Heart left ventricle (tissue), 13 donors: Measurements from ENCODE around the gene TMEM267.

Experiments
- POLR2A ChIP-seq, 2 donors: fragments of 450-650 bp; IDR thresholded peaks; one replicate each; pipeline ENCODE4 v1.6.1; 2017; ENCODE audit warnings: antibody characterized with exemption in 2 of 2, mild to moderate bottlenecking in 2 of 2, moderate library complexity in 2 of 2
- TF ChIP-seq, protein P1 (sequence below), 12 donors: fragments of 200-600 bp; sonication (generic) in 4 of 12; IDR thresholded peaks; one replicate each; pipeline versions ENCODE4 v1.5.0 to v1.8.0; 2018 to 2022; ENCODE audit warnings: antibody characterized with exemption in 12 of 12, mild to moderate bottlenecking in 5 of 12
- donor health status: ischemic (EF 13 %, LVEDD 7.1; RV severe dilation, severe dysfunction).
- donor health status: DM: no; HTN: yes; CAD: no.
- donor health status: DM: no; HTN: no; CAD: no.
- donor health status: ischemic (EF 25% LVEDD 6.9; RV normal size, moderate dysfunction).
- donor health status: ischemic (EF 25% LVEDD 5.7; RV mildly dilated, moderate dysfunction).
- donor health status: ischemic (EF 35%, LVEDD 5.7; RV mildly dilated, moderate dysfunction).
- donor health status: nonischemic (EF 11% LVEDD 7.7; RV severe dilation, severe dysfunction).
- donor health status: DM: yes; HTN: yes; CAD: no.
- donor health status: PGD.
- donor health status: ischemic (EF 29% LVEDD 5.4; RV normal size, mild dysfunction).
- donor health status: nonischemic (EF 23%, LVEDD 6.1; RV moderate dilation, normal function).

DNA sequence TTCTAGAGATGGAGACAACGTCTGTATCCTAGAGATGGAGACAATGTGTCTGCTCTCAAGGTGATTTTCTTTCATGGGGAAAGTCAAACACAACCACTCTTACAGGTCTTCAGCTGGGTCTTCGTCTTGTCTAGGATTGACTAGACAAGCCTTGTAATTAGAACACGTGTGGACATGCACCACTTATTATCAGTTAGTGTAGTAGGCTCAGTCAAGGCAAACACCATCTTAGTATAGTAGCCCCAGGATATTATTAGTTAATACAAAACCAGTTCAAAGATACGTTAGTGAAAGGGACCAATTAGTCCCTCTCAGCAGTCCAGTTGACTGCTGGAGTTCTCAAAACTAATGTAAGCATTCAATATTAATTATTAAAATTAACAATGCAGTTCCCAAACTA is 56.4 kb downstream of the TMEM267 start:
- TF ChIP-seq POLR2A (IDR thresholded peaks at IDR 0.05) = no peak
- TF ChIP-seq, protein P1, sequence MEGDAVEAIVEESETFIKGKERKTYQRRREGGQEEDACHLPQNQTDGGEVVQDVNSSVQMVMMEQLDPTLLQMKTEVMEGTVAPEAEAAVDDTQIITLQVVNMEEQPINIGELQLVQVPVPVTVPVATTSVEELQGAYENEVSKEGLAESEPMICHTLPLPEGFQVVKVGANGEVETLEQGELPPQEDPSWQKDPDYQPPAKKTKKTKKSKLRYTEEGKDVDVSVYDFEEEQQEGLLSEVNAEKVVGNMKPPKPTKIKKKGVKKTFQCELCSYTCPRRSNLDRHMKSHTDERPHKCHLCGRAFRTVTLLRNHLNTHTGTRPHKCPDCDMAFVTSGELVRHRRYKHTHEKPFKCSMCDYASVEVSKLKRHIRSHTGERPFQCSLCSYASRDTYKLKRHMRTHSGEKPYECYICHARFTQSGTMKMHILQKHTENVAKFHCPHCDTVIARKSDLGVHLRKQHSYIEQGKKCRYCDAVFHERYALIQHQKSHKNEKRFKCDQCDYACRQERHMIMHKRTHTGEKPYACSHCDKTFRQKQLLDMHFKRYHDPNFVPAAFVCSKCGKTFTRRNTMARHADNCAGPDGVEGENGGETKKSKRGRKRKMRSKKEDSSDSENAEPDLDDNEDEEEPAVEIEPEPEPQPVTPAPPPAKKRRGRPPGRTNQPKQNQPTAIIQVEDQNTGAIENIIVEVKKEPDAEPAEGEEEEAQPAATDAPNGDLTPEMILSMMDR (IDR thresholded peaks at IDR 0.05) = no peak
